ENCODE data around the gene ASAP3.

ASAP3 gene

DNA sequence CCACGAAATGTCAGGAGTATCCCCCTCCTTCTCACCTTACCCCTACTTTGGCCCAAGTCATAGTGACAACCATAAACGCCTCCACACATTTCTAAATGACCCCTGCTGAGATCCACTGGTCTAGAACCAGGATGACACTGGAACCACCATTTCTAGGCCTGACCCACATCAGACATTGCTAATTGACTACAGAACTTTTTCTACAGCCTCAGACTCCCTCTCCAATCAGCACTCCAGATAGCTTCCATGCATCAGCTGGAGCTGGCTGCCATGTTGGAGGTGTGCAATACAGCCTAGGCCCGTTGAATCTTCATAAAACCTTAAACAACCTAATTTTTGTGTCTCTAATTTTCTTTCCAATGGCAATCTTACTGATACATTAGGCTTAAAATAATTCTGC is 78.0 kb downstream of the ASAP3 start:
- TF ChIP-seq, protein P1, sequence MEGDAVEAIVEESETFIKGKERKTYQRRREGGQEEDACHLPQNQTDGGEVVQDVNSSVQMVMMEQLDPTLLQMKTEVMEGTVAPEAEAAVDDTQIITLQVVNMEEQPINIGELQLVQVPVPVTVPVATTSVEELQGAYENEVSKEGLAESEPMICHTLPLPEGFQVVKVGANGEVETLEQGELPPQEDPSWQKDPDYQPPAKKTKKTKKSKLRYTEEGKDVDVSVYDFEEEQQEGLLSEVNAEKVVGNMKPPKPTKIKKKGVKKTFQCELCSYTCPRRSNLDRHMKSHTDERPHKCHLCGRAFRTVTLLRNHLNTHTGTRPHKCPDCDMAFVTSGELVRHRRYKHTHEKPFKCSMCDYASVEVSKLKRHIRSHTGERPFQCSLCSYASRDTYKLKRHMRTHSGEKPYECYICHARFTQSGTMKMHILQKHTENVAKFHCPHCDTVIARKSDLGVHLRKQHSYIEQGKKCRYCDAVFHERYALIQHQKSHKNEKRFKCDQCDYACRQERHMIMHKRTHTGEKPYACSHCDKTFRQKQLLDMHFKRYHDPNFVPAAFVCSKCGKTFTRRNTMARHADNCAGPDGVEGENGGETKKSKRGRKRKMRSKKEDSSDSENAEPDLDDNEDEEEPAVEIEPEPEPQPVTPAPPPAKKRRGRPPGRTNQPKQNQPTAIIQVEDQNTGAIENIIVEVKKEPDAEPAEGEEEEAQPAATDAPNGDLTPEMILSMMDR (IDR thresholded peaks at IDR 0.05; ENCODE audit: low read length), result no peak
- TF ChIP-seq EZH2 (optimal IDR thresholded peaks at IDR 0.05; ENCODE audit: low read depth, low read length), result no peak
- TF ChIP-seq EZH2phosphoT487 (IDR thresholded peaks at IDR 0.05; ENCODE audit: low read length), result no peak
- H3K9ac ChIP-seq (ENCODE audit: low read length), result no peak overlapping the region
- H4K20me1 ChIP-seq (ENCODE audit: insufficient read depth, low read length), result no peaks in the 10 kb centered on the region
- H3K4me2 ChIP-seq (ENCODE audit: low read depth, low read length), result no peak overlapping the region
- H3K27ac ChIP-seq (ENCODE audit: low read length), result no peak overlapping the region
- H3K79me2 ChIP-seq (ENCODE audit: low read length), result no peaks in the 10 kb centered on the region
- no peaks in the 10 kb centered on the region for H3F3A ChIP-seq (ENCODE audit: insufficient read depth, low read length)
- H2AFZ ChIP-seq (ENCODE audit: low read length), result no peak overlapping the region
- no peak overlapping the region for H3K4me3 ChIP-seq (ENCODE audit: low read length)
- H3K4me1 ChIP-seq (ENCODE audit: low read length), result no peaks in the 10 kb centered on the region; the same call in 1 of the 2 replicates
- H3K9me2 ChIP-seq (replicated peaks; ENCODE audit: insufficient read depth, low read length), result no peaks in the 10 kb centered on the region
- H3K36me3 ChIP-seq (replicated peaks; ENCODE audit: insufficient read depth, low read length), result no peaks in the 10 kb centered on the region
- no peaks in the 10 kb centered on the region for H3K9me3 ChIP-seq (replicated peaks; ENCODE audit: insufficient read depth, low read length)
- no peaks in the 10 kb centered on the region for H3K27me3 ChIP-seq (replicated peaks; ENCODE audit: insufficient read depth, low read length)
- no peak for DNase-seq

DNA sequence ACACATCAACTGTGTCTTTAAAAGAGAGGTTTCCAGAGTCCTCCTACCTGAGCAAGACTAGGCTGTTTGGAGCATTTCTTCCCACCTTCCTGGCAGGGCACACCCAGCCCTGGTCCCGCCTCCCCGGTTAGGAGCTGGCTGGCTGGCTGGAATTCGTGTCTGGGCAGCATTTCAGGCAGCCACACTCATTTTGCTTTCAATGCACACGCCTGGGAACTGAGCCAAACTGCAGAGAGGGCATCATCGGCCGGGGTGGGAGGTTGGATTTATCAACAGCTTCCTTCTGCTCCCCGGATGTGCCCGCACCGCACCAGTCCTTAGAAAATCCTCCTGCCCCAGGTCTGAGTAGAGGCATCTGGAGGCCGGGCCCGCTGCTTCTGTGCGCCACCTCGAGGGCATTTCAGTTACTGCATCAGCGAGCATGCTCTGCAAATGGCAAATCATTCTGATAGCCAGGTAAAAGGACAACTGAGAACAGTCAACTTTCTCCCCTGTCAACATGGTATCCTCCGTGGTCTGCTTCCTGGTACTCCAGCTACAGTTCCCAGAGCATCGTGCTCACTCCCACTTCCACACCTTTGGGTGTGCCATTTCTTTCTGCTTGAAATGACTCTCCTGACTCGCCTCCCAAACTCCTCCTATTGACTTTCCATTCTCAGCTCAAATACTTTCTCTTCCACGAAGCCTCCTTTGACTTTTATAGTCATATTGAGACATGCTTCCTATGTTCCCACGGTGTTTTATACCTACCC is 80.1 kb downstream of the ASAP3 start:
- Histone ChIP-seq H3K27me3 (replicated peaks; ENCODE audit: insufficient read depth, low read length) (no peaks in the 10 kb centered on the region), H4K20me1 (ENCODE audit: insufficient read depth, low read length) (no peaks in the 10 kb centered on the region), H3K4me2 (ENCODE audit: low read depth, low read length) (peak overlapping the region; percentile 51; the same call in 1 of the 2 replicates), H3K4me3 (ENCODE audit: low read length) (no peak overlapping the region), H3K9me3 (replicated peaks; ENCODE audit: insufficient read depth, low read length) (no peaks in the 10 kb centered on the region), H2AFZ (ENCODE audit: low read length) (peak overlapping the region; percentile 67), H3K36me3 (replicated peaks; ENCODE audit: insufficient read depth, low read length) (no peaks in the 10 kb centered on the region), H3K79me2 (ENCODE audit: low read length) (no peaks in the 10 kb centered on the region), H3K4me1 (ENCODE audit: low read length) (no peaks in the 10 kb centered on the region; the same call in 1 of the 2 replicates), H3F3A (ENCODE audit: insufficient read depth, low read length) (no peaks in the 10 kb centered on the region), H3K9me2 (replicated peaks; ENCODE audit: insufficient read depth, low read length) (no peaks in the 10 kb centered on the region), H3K27ac (ENCODE audit: low read length) (no peak overlapping the region), H3K9ac (ENCODE audit: low read length) (no peak overlapping the region)
- DNase-seq, result peak; percentile 75
- TF ChIP-seq EZH2phosphoT487 (IDR thresholded peaks at IDR 0.05; ENCODE audit: low read length), result no peak
- TF ChIP-seq, protein P1 (IDR thresholded peaks at IDR 0.05; ENCODE audit: low read length), result peak; percentile 94
- no peak for TF ChIP-seq EZH2 (optimal IDR thresholded peaks at IDR 0.05; ENCODE audit: low read depth, low read length)

DNA sequence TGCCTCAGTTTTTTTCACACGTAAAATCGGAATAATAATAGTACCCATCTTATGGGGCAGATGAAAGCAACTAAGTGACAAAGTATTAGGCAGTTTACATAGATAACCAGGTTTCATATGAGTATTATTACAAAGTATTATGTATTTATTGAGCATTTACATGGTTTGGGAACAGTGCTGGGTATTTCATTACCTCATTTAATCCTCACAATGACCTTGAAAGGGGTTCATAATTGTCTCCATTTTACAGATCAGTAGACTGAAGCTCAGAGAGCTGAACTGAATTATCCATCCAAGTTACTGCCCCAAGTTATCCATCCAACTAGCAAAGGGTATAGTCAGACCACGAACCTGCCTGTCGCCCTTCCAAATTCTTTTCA is 80.6 kb downstream of the ASAP3 start:
- Histone ChIP-seq H3K27me3 (replicated peaks; ENCODE audit: insufficient read depth, low read length) (no peaks in the 10 kb centered on the region), H3K79me2 (ENCODE audit: low read length) (no peaks in the 10 kb centered on the region), H3K4me3 (ENCODE audit: low read length) (no peak overlapping the region), H4K20me1 (ENCODE audit: insufficient read depth, low read length) (no peaks in the 10 kb centered on the region), H3K9me3 (replicated peaks; ENCODE audit: insufficient read depth, low read length) (no peaks in the 10 kb centered on the region), H3K9ac (ENCODE audit: low read length) (no peak overlapping the region), H3F3A (ENCODE audit: insufficient read depth, low read length) (no peaks in the 10 kb centered on the region), H3K4me1 (ENCODE audit: low read length) (no peaks in the 10 kb centered on the region; the same call in 1 of the 2 replicates), H3K4me2 (ENCODE audit: low read depth, low read length) (peak overlapping the region; percentile 51; the same call in 1 of the 2 replicates), H2AFZ (ENCODE audit: low read length) (peak overlapping the region; percentile 67), H3K27ac (ENCODE audit: low read length) (no peak overlapping the region), H3K36me3 (replicated peaks; ENCODE audit: insufficient read depth, low read length) (no peaks in the 10 kb centered on the region), H3K9me2 (replicated peaks; ENCODE audit: insufficient read depth, low read length) (no peaks in the 10 kb centered on the region)
- DNase-seq, result no peak
- TF ChIP-seq EZH2phosphoT487 (IDR thresholded peaks at IDR 0.05; ENCODE audit: low read length) (no peak), EZH2 (optimal IDR thresholded peaks at IDR 0.05; ENCODE audit: low read depth, low read length) (no peak)
- TF ChIP-seq, protein P1 (IDR thresholded peaks at IDR 0.05; ENCODE audit: low read length), result no peak

All from MM.1S (cell line).